ENCODE measurements around the gene RINL. TPM values are rescaled to one million over a fixed set of nuclear protein-coding genes. Genes with fewer than 3 reads are reported as not detected.

The RINL gene
- total and polyA plus RNA-seq, 2 of the 8 experiments (the other 6 are each of a cell fraction or from before 2014, with no cell fraction given): 11.1 to 11.9 TPM

- Histone ChIP-seq H3K27me3 (replicated peaks in 1 of 4; ENCODE audit: control insufficient read depth in 3 of 4, extremely low read depth in 1 of 4, insufficient read depth in 3 of 4, low read length in 3 of 4) (no peaks in the 10 kb centered on the region; a peak in 1 of 7 replicates), H3K4ac (replicated peaks; ENCODE audit: insufficient read length, low read depth, low read length) (no peak overlapping the region), H3K14ac (ENCODE audit: insufficient read length) (no peak overlapping the region), H3K56ac (replicated peaks; ENCODE audit: insufficient read length, low read depth, low read length) (no peak overlapping the region), H2BK12ac (ENCODE audit: low read depth, low read length) (no peak overlapping the region), H2BK20ac (ENCODE audit: low read length) (no peak overlapping the region), H2AFZ (ENCODE audit: low read length) (no peak overlapping the region), H3K79me1 (ENCODE audit: low read depth, low read length) (peaks cover 9% of the 10 kb centered on the region; the same call in 1 of the 2 replicates), H4K20me1 (replicated peaks in 1 of 2; ENCODE audit: control insufficient read depth in 1 of 2, insufficient read depth in 2 of 2, low read length in 2 of 2) (peaks cover 36 to 51% of the 10 kb centered on the region in 2 experiments), H2AK5ac (ENCODE audit: low read depth, low read length) (no peak overlapping the region), H3K9ac (replicated peaks in 1 of 4; ENCODE audit: extremely low read depth in 1 of 4, low read depth in 3 of 4, low read length in 3 of 4) (no peak overlapping the region), H4K5ac (ENCODE audit: insufficient read length, low read depth, low read length) (no peak overlapping the region), H3K4me3 (ENCODE audit: extremely low read depth in 1 of 4, insufficient read depth in 2 of 4, low read depth in 3 of 4, low read length in 4 of 4) (no peak overlapping the region), H3K18ac (ENCODE audit: extremely low read depth, low read length) (no peak overlapping the region), H3K27ac (ENCODE audit: low read depth, low read length) (no peak overlapping the region), H3K4me2 (ENCODE audit: insufficient read depth in 1 of 2, low read depth in 2 of 2, low read length in 2 of 2) (no peak overlapping the region), H4K8ac (ENCODE audit: extremely low read depth, insufficient read depth, low read length) (no peak overlapping the region), H3K23me2 (ENCODE audit: low read depth, low read length) (no peaks in the 10 kb centered on the region), H3K4me1 (replicated peaks in 1 of 4; ENCODE audit: control insufficient read depth in 3 of 4, insufficient read depth in 4 of 4, low read length in 3 of 4) (no peaks in the 10 kb centered on the region), H3K23ac (ENCODE audit: insufficient read length) (no peak overlapping the region), H2BK120ac (replicated peaks; ENCODE audit: low read depth, low read length) (no peak overlapping the region), H3K36me3 (ENCODE audit: control insufficient read depth in 2 of 4, insufficient read depth in 4 of 4, low read length in 3 of 4) (peaks cover 82 to 99% (median 95%) of the 10 kb centered on the region in 4 experiments), H3K9me3 (ENCODE audit: insufficient read depth in 2 of 2, low read depth in 1 of 2, low read length in 1 of 2) (no peaks in the 10 kb centered on the region), H2BK5ac (ENCODE audit: low read depth, low read length) (no peak overlapping the region), H2BK15ac (ENCODE audit: low read length) (no peak overlapping the region), H4K91ac (replicated peaks; ENCODE audit: insufficient read length, low read length) (no peak overlapping the region), H3K79me2 (ENCODE audit: control insufficient read depth in 1 of 2, insufficient read depth in 2 of 2, low read length in 2 of 2) (peaks cover 0 to 43% of the 10 kb centered on the region in 2 experiments; a peak in 2 of 4 replicates)
- WGBS, 2 experiments (ENCODE audit: extremely low coverage in 1 of 2, insufficient coverage in 1 of 2, insufficient read length in 1 of 2, insufficient replicate concordance in 2 of 2, low coverage in 1 of 2, low lambda C conversion rate in 2 of 2, missing lambda C conversion rate in 1 of 2): 91% methylated on average over 5 of the region's 5 CpGs; no CpG with 5 or more reads in 1 of the 2 experiments
- TF ChIP-seq SAP30 (IDR thresholded peaks at IDR 0.05; ENCODE audit: insufficient read depth, insufficient replicate concordance, low read length) (no peak), ATF2 (IDR thresholded peaks at IDR 0.05; ENCODE audit: low read length) (no peak)
- ChIA-PET POLR2A (ENCODE audit: partially characterized antibody) (interaction anchor here (0.8 to 14.2 kb wide), 16 partner anchors 5 to 103 kb away, joined by 3 to 376 read pairs (median 4); partner anchors contain the start of genes ECH1, HNRNPL and LGALS4), CTCF (ENCODE audit: partially characterized antibody) (interaction anchor here (0.7 kb wide), 1 partner anchor 38 kb away, joined by 3 read pairs; no protein-coding TSS in a partner anchor)
- FAIRE-seq (no peak), DNase-seq (ENCODE audit: low read depth in 1 of 2, low spot score in 2 of 2) (no peak)
Observed at GRCh38 chr19:38840583-38840968, 37.5 kb downstream of the RINL start.

Measured in H1 (cell line).